ENCODE results near the gene CNTNAP5. TPM values are rescaled to one million over a fixed set of nuclear protein-coding genes. Genes with fewer than 3 reads are reported as not detected.

Gene CNTNAP5
- total RNA-seq, 1 donor from 2014 or later, result not detected

DNA sequence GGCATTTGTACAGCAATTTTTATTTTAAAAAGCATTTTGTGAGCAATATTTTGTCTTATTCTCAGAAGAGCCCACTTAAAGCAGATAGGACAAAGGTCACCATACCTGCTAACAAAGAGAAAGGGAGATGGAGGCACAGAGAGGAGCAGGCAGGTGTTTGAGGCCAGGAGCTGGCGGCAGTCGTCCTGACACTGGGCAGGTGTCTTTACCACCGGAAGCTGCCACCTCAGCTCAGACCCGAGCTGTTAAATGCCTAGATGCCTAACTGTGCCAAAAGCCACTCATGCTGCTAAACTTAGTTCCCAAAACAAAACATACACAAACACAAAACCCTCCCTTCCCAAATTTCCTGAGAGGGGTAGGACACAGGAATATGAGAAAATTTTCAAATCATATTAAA is 120.9 kb downstream of the CNTNAP5 start:
- TF ChIP-seq, protein P1, sequence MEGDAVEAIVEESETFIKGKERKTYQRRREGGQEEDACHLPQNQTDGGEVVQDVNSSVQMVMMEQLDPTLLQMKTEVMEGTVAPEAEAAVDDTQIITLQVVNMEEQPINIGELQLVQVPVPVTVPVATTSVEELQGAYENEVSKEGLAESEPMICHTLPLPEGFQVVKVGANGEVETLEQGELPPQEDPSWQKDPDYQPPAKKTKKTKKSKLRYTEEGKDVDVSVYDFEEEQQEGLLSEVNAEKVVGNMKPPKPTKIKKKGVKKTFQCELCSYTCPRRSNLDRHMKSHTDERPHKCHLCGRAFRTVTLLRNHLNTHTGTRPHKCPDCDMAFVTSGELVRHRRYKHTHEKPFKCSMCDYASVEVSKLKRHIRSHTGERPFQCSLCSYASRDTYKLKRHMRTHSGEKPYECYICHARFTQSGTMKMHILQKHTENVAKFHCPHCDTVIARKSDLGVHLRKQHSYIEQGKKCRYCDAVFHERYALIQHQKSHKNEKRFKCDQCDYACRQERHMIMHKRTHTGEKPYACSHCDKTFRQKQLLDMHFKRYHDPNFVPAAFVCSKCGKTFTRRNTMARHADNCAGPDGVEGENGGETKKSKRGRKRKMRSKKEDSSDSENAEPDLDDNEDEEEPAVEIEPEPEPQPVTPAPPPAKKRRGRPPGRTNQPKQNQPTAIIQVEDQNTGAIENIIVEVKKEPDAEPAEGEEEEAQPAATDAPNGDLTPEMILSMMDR (IDR thresholded peaks at IDR 0.05; ENCODE audit: borderline replicate concordance), result no peak
- Histone ChIP-seq H3K36me3 (no peaks in the 10 kb centered on the region), H3K4me1 (no peaks in the 10 kb centered on the region), H3K4me3 (no peak overlapping the region), H3K27me3 (ENCODE audit: low read depth) (no peaks in the 10 kb centered on the region), H3K27ac (replicated peaks) (no peak overlapping the region), H3K9me3 (replicated peaks) (no peaks in the 10 kb centered on the region)
- intact Hi-C loops (cut with micrococcal nuclease), result no loop called here
- DNase-seq, result no peak

DNA sequence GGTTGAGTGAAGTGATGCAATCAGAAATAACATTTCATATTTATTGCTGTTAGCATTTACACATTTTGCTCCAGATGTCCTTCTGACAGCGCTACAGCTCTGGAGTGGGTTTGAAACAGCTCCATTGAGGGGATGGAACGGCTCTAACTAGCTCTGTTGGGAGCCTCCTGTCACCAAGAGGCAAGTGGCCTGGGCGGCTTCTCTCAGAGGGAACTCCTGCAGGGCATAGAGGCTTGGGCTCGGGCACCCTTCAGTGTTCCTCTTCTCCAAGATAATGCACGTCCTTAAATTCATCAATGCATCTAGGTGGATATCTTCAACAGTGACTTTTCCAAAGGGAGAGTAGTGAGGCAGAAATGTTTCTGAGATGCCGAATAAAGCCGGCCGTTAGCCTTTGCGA is 122.5 kb downstream of the CNTNAP5 start:
- H3K9me3 ChIP-seq (replicated peaks), result no peaks in the 10 kb centered on the region
- no peaks in the 10 kb centered on the region for H3K27me3 ChIP-seq (ENCODE audit: low read depth)
- H3K27ac ChIP-seq (replicated peaks), result no peak overlapping the region
- H3K4me1 ChIP-seq, result no peaks in the 10 kb centered on the region
- no peak for DNase-seq
- no peaks in the 10 kb centered on the region for H3K36me3 ChIP-seq
- H3K4me3 ChIP-seq, result no peak overlapping the region
- TF ChIP-seq, protein P1 (IDR thresholded peaks at IDR 0.05; ENCODE audit: borderline replicate concordance), result no peak
- intact Hi-C loops (cut with micrococcal nuclease), result no loop called here

DNA sequence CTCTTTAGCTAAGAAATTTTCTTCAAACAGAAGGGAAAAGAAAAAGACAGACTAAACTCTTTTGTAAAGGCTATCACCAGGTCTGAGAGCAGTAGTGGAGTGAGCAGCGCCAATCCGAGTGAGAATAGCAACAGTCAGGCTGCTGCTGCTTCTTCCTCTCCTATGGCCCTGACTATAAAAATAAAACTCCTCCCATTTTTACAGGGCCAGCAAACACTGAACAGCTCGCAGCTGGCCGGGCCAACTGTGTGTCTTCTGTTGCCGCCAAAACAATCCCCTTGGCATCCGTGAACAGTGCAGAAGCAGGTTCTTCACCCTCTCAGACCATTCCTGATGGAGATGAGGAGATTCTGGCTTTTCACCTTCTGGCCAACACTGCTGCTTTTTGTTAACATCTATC is 124.5 kb downstream of the CNTNAP5 start:
- TF ChIP-seq, protein P1 (IDR thresholded peaks at IDR 0.05; ENCODE audit: borderline replicate concordance), result no peak
- no peaks in the 10 kb centered on the region for H3K4me1 ChIP-seq
- no peak overlapping the region for H3K4me3 ChIP-seq
- H3K27ac ChIP-seq (replicated peaks), result no peak overlapping the region
- no peaks in the 10 kb centered on the region for H3K27me3 ChIP-seq (ENCODE audit: low read depth)
- H3K36me3 ChIP-seq, result no peaks in the 10 kb centered on the region
- no peaks in the 10 kb centered on the region for H3K9me3 ChIP-seq (replicated peaks)
- DNase-seq, result no peak
- intact Hi-C loops (cut with micrococcal nuclease), result no loop called here

DNA sequence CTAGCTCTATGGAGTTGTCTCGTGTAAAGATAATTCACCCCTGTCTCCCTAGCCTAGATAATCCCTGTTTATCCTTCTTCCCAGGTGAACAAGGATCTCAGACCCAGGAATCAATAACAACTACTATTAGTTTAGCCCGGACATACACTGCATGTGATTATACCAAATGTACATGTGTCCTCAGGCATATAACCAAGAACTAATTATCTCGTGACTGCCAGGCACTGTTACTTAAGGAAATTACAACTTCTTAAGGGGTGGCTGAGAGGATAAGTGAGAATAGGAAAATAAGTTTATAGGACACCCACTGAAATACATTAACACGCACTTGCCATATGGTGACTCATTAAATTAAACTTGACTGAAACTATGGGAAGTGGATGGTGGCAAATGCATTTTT is 126.6 kb downstream of the CNTNAP5 start:
- H3K27me3 ChIP-seq (ENCODE audit: low read depth), result no peaks in the 10 kb centered on the region
- H3K4me3 ChIP-seq, result no peak overlapping the region
- intact Hi-C loops (cut with micrococcal nuclease), result no loop called here
- H3K9me3 ChIP-seq (replicated peaks), result no peaks in the 10 kb centered on the region
- no peaks in the 10 kb centered on the region for H3K4me1 ChIP-seq
- TF ChIP-seq, protein P1 (IDR thresholded peaks at IDR 0.05; ENCODE audit: borderline replicate concordance), result no peak
- H3K27ac ChIP-seq (replicated peaks), result no peak overlapping the region
- DNase-seq, result no peak
- no peaks in the 10 kb centered on the region for H3K36me3 ChIP-seq

DNA sequence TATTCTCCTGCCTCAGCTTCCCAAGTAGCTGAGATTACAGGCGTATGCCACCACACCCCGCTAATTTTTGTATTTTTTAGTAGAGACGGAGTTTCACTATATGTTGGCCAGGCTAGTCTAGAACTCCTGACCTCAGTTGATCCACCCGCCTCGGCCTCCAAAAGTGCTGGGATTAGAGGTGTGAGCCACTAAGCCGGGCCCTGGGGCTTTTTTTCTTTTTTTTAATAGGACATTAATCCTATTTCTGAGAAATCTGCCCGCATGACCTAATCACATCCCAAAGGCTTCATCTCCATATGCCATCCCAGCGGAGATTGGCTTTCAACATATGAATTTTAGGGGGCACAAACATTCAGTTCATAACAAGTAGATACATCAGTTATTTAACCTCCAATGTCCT is 128.6 kb downstream of the CNTNAP5 start:
- TF ChIP-seq, protein P1 (IDR thresholded peaks at IDR 0.05; ENCODE audit: borderline replicate concordance), result no peak
- Histone ChIP-seq H3K9me3 (replicated peaks) (no peaks in the 10 kb centered on the region), H3K27me3 (ENCODE audit: low read depth) (no peaks in the 10 kb centered on the region), H3K36me3 (no peaks in the 10 kb centered on the region), H3K4me3 (no peak overlapping the region), H3K27ac (replicated peaks) (no peak overlapping the region), H3K4me1 (no peaks in the 10 kb centered on the region)
- no peak for DNase-seq
- intact Hi-C loops (cut with micrococcal nuclease), result no loop called here

DNA sequence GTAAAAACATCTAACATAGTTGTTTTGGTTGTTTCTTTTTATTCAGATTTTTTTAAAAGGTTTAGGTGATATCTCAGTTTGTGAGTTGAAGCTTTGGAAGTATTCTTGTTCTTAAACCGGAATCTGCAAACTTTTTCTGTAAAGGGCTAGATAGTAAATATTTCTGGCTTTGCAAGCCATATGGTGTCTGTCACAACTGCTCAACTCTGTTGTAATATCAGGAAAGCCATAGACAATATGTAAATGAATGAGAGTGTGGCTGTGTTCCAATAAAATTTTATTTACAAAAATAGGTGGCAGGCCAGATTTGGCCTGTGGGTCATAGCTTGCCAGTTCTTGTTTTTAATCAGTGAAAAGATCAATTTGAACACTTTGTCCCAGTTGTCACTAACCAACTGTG is 134.1 kb downstream of the CNTNAP5 start:
- no peaks in the 10 kb centered on the region for H3K27me3 ChIP-seq (ENCODE audit: low read depth)
- no peaks in the 10 kb centered on the region for H3K9me3 ChIP-seq (replicated peaks)
- TF ChIP-seq, protein P1 (IDR thresholded peaks at IDR 0.05; ENCODE audit: borderline replicate concordance), result no peak
- intact Hi-C loops (cut with micrococcal nuclease), result no loop called here
- no peak overlapping the region for H3K27ac ChIP-seq (replicated peaks)
- H3K4me3 ChIP-seq, result no peak overlapping the region
- DNase-seq, result no peak
- H3K36me3 ChIP-seq, result no peaks in the 10 kb centered on the region
- no peaks in the 10 kb centered on the region for H3K4me1 ChIP-seq
